NB4 (cell line): Measurements from ENCODE around the gene SH3BP1.
A peak's percentile ranks its signal among the peaks of the same experiment; 100 is the strongest.

ENCODE experiments used
- CTCF ChIP-seq: IDR thresholded peaks from one replicate; pipeline ENCODE4 v1.5.1; 2012; ENCODE audit warnings: low read depth, low read length
- MYC ChIP-seq: IDR thresholded peaks from 2 replicates; pipeline ENCODE4 v1.6.1; 2011; ENCODE audit warnings: low read depth, low read length
- POLR2A ChIP-seq: IDR thresholded peaks from 2 replicates; pipeline ENCODE4 v1.6.1; 2011; ENCODE audit warnings: mild to moderate bottlenecking; ENCODE audit not compliant: insufficient read length; ENCODE audit errors: extremely low read depth

- TF ChIP-seq CTCF (no peak), MYC (peak; percentile 41; the same call in 1 of the 2 replicates), POLR2A (peak; percentile 32)
These were observed 37.7 kb upstream of the SH3BP1 start for GRCh38 chr22:37601540-37602442.
